ENCODE data around the gene CAPNS2.

CAPNS2 gene

DNA sequence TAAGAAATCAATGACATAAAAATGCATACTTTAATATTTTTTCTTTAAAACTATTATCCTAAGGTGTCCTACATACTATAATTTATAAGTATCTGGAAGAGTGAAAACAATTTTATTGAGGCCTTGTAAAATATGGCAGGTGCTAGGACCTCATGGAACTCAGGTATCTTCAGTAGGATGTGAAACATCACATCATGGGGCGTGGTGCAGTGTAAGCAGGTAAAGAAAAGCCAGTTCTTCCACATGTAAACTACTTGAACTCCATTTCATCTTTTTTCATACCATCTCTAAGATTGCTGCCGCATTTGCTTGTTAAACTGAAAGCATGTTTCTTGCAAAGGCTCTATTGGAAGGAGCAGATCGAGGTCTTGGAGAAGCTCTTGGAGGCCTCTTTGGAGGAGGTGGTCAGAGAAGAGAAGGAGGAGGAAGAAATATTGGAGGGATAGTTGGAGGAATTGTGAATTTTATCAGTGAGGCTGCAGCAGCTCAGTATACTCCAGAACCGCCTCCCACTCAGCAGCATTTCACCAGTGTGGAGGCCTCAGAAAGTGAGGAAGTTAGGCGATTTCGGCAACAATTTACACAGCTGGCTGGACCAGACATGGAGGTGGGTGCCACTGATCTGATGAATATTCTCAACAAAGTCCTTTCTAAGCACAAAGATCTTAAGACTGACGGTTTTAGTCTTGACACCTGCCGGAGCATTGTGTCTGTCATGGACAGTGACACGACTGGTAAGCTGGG, at the start of gene CAPNS2:
Gene CAPNS2, plus strand, starts transcription at position 253 of the 744 bp plus-strand sequence. Its CDS starts 73 bp downstream, at position 326.
- TF ChIP-seq SP1 (IDR thresholded peaks at IDR 0.05) (no peak), FOXM1 (IDR thresholded peaks at IDR 0.05; ENCODE audit: borderline replicate concordance) (no peak), HDGF (IDR thresholded peaks at IDR 0.05; ENCODE audit: borderline replicate concordance) (no peak), ARNT (IDR thresholded peaks at IDR 0.05) (no peak), FOXK2 (IDR thresholded peaks at IDR 0.05) (no peak), FOXA1 (IDR thresholded peaks at IDR 0.05) (no peak), CTBP1 (IDR thresholded peaks at IDR 0.05; ENCODE audit: borderline replicate concordance) (no peak), L3MBTL2 (conservative IDR thresholded peaks at IDR 0.05) (no peak), BHLHE40 (IDR thresholded peaks at IDR 0.05; ENCODE audit: borderline replicate concordance) (no peak)
- TF ChIP-seq, protein P1, sequence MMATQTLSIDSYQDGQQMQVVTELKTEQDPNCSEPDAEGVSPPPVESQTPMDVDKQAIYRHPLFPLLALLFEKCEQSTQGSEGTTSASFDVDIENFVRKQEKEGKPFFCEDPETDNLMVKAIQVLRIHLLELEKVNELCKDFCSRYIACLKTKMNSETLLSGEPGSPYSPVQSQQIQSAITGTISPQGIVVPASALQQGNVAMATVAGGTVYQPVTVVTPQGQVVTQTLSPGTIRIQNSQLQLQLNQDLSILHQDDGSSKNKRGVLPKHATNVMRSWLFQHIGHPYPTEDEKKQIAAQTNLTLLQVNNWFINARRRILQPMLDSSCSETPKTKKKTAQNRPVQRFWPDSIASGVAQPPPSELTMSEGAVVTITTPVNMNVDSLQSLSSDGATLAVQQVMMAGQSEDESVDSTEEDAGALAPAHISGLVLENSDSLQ (IDR thresholded peaks at IDR 0.05): no peak
- CTCF ChIA-PET: no interaction called here
- POLR2A ChIA-PET: no interaction called here
- DNase-seq (ENCODE audit: extremely low spot score): no peak

DNA sequence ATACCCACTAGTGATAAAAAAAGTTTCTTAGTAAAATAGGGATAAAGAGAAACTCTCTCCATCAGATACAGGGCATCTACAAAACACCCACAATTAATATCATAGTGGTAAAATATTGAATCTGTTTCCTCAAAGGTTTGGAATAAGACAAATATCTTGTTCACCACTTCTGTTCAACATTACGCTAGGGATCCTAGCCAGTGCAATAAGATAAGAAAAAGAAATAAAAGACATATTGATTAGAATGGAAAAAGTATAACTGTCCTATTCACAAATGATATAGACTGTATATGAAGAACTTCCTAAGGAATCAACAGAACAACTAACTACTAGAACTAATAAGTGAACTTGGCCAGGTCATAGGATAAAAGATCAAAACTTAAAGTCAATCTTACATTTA, 44.7 kb upstream of the CAPNS2 start:
- no peak for TF ChIP-seq ARNT (IDR thresholded peaks at IDR 0.05)
- no peak for TF ChIP-seq FOXK2 (IDR thresholded peaks at IDR 0.05)
- TF ChIP-seq LEF1 (IDR thresholded peaks at IDR 0.05; ENCODE audit: borderline replicate concordance): no peak
- TF ChIP-seq ELF4 (IDR thresholded peaks at IDR 0.05): no peak
- TF ChIP-seq L3MBTL2 (conservative IDR thresholded peaks at IDR 0.05): no peak
- no peak for TF ChIP-seq HDGF (IDR thresholded peaks at IDR 0.05; ENCODE audit: borderline replicate concordance)
- ChIA-PET CTCF (no interaction called here), POLR2A (no interaction called here)
- no peak for DNase-seq (ENCODE audit: extremely low spot score)

DNA sequence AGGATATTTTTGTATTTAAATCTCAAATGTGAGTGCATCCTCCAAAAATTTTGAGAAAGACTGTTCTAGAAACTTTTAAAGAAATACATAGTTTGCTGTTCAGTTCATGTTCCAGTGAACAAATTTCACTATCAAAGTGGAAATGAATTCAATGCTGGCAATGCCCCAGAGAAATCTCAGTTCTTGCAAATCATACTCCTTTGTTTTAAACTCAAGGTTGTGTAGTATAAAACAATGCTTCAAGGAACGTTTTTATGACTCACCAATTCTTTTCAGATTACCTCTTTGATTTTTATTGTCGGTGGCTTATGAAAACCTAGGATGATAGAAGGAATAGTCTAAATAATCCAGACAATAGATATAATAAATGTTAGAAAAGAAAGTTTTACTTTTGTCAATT, 40.0 kb upstream of the CAPNS2 start:
- TF ChIP-seq, protein P1 (IDR thresholded peaks at IDR 0.05): no peak
- TF ChIP-seq BHLHE40 (IDR thresholded peaks at IDR 0.05; ENCODE audit: borderline replicate concordance) (no peak), CTBP1 (IDR thresholded peaks at IDR 0.05; ENCODE audit: borderline replicate concordance) (no peak), SP1 (IDR thresholded peaks at IDR 0.05) (no peak), FOXK2 (IDR thresholded peaks at IDR 0.05) (no peak), L3MBTL2 (conservative IDR thresholded peaks at IDR 0.05) (no peak), ELF4 (IDR thresholded peaks at IDR 0.05) (no peak), ARNT (IDR thresholded peaks at IDR 0.05) (no peak), ZNF384 (IDR thresholded peaks at IDR 0.05) (no peak), TARDBP (IDR thresholded peaks at IDR 0.05) (no peak), LEF1 (IDR thresholded peaks at IDR 0.05; ENCODE audit: borderline replicate concordance) (no peak), SUZ12 (IDR thresholded peaks at IDR 0.05) (no peak), NFRKB (IDR thresholded peaks at IDR 0.05) (no peak), FOXA1 (IDR thresholded peaks at IDR 0.05) (no peak), FOXM1 (IDR thresholded peaks at IDR 0.05; ENCODE audit: borderline replicate concordance) (no peak), HDGF (IDR thresholded peaks at IDR 0.05; ENCODE audit: borderline replicate concordance) (no peak)
- no peak for DNase-seq (ENCODE audit: extremely low spot score)
- POLR2A ChIA-PET: no interaction called here
- CTCF ChIA-PET: no interaction called here

DNA sequence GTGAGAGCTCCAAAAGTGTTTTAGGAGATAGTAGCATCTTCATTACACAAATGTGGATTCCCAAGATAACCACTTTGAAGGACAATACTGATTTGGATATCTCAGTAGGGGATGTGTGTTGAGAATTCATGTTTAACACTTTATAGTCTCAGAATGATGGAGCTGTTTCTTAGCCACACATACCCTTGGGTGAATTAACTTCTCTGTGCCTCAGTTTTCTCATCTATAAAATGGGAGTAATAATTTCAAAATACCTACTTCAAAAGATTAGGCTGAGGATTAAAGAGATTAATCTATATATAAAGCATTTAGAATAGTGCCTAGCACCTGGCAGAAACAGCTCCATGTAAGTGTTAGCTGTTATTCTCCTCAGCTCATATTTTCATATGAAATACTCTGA, 38.6 kb upstream of the CAPNS2 start:
- DNase-seq (ENCODE audit: extremely low spot score): no peak
- ChIA-PET CTCF (interaction anchor here (0.6 kb wide), 1 partner anchor 26 kb away, joined by 3 read pairs; no protein-coding TSS in a partner anchor), POLR2A (no interaction called here)
- TF ChIP-seq CTBP1 (IDR thresholded peaks at IDR 0.05; ENCODE audit: borderline replicate concordance) (no peak), SP1 (IDR thresholded peaks at IDR 0.05) (no peak), SUZ12 (IDR thresholded peaks at IDR 0.05) (no peak), NFRKB (IDR thresholded peaks at IDR 0.05) (no peak), TARDBP (IDR thresholded peaks at IDR 0.05) (no peak), FOXM1 (IDR thresholded peaks at IDR 0.05; ENCODE audit: borderline replicate concordance) (no peak), HDGF (IDR thresholded peaks at IDR 0.05; ENCODE audit: borderline replicate concordance) (no peak), L3MBTL2 (conservative IDR thresholded peaks at IDR 0.05) (no peak), FOXK2 (IDR thresholded peaks at IDR 0.05) (no peak), ARNT (IDR thresholded peaks at IDR 0.05) (no peak), LEF1 (IDR thresholded peaks at IDR 0.05; ENCODE audit: borderline replicate concordance) (no peak), ZNF384 (IDR thresholded peaks at IDR 0.05) (no peak), BHLHE40 (IDR thresholded peaks at IDR 0.05; ENCODE audit: borderline replicate concordance) (no peak), ELF4 (IDR thresholded peaks at IDR 0.05) (no peak), FOXA1 (IDR thresholded peaks at IDR 0.05) (no peak)
- TF ChIP-seq, protein P1 (IDR thresholded peaks at IDR 0.05): no peak

DNA sequence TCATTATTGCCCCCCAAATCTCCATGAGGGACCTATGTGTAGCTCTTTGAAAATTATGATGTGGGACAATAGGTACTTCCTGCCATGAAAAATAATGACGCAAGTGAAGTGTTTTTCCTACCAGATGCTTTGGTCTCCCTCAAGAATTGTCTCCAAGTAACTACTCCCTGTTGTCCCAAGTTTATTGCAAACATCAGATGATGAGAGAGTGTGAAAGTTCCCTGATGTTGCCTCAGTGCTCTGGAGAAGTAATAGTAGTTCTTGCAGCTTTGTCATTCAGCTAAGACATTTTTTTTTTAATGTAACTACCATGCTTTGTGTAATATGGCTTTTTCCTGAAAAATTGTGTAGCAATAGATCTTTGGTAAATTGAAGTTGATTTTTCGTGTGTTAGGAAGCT, 37.5 kb upstream of the CAPNS2 start:
- POLR2A ChIA-PET: no interaction called here
- TF ChIP-seq ARNT (IDR thresholded peaks at IDR 0.05) (no peak), NFRKB (IDR thresholded peaks at IDR 0.05) (no peak), CTBP1 (IDR thresholded peaks at IDR 0.05; ENCODE audit: borderline replicate concordance) (no peak), TARDBP (IDR thresholded peaks at IDR 0.05) (no peak), LEF1 (IDR thresholded peaks at IDR 0.05; ENCODE audit: borderline replicate concordance) (no peak), ELF4 (IDR thresholded peaks at IDR 0.05) (no peak), SUZ12 (IDR thresholded peaks at IDR 0.05) (no peak), L3MBTL2 (conservative IDR thresholded peaks at IDR 0.05) (no peak), HDGF (IDR thresholded peaks at IDR 0.05; ENCODE audit: borderline replicate concordance) (no peak), ZNF384 (IDR thresholded peaks at IDR 0.05) (no peak), SP1 (IDR thresholded peaks at IDR 0.05) (no peak), FOXA1 (IDR thresholded peaks at IDR 0.05) (no peak), BHLHE40 (IDR thresholded peaks at IDR 0.05; ENCODE audit: borderline replicate concordance) (no peak), FOXM1 (IDR thresholded peaks at IDR 0.05; ENCODE audit: borderline replicate concordance) (no peak), FOXK2 (IDR thresholded peaks at IDR 0.05) (no peak)
- TF ChIP-seq, protein P1 (IDR thresholded peaks at IDR 0.05): no peak
- no peak for DNase-seq (ENCODE audit: extremely low spot score)
- CTCF ChIA-PET: interaction anchor here (1.0 kb wide), 1 partner anchor 64 kb away, joined by 4 read pairs; no protein-coding TSS in a partner anchor
